Medulla oblongata (tissue), 1 donor: Measurements from ENCODE around the gene CTIF.
A peak's percentile ranks its signal among the peaks of the same experiment; 100 is the strongest.
"Not testable (repeated sequence)": the region's sequence is repeated elsewhere in the genome, so short reads cannot be mapped to it uniquely, and the experiment has no call there.

Source experiments
- DNase-seq: peaks from one replicate; pipeline ENCODE4 v3.0.0-alpha.2; 2015; ENCODE audit errors: extremely low spot score

CTIF gene

GRCh38 chr18:48706731-48707130 lies 167.9 kb downstream of the CTIF start:
- no peak for DNase-seq

DNA sequence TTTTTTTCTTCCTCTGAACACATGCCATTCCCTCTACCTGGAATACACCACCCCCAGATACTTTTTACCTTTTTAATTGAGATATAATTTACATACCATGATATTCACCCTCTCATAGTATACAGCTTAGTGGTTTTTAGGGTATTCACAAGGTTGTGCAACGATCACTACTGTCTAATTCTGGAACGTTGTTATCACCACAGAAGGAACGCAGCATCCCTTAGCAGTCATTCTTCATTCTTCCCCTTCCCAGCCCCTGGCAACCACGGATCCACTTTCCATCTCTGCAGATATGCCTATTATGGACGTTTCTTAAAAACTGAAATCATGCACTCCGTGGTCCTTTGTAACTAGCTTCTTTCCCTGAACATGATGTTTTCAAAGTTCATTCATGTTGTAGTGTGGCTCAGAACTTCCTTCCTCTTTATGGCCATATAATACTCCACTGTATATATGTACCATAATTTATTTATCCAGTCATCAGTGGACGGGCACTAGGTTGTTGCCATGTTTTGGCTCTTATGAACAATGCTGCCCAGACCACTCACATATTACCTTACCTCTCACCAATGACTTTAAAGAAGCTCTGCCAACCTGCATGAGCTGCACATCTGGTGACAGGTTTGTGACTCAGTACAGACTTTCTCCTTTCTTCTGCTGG lies 168.9 kb downstream of the CTIF start:
- no peak for DNase-seq

DNA sequence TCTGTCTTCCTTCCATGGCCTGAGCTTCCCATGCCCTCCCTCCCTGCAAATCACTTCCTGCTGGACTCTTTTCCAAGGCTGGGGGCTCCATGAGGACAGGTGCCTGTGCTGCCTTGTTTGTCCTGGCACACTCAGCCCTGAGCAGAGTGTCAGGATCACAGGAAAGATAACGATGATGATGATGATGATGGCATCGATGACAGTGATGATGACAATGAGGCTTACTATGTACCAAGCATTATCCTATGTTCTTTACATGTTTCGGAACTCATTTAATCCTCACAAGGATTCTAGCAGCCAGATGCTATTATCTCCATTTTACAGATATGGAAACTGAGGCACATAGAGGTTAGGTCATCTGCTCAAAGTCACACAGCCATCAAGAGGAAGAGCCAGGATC lies 170.0 kb downstream of the CTIF start:
- DNase-seq: no peak

DNA sequence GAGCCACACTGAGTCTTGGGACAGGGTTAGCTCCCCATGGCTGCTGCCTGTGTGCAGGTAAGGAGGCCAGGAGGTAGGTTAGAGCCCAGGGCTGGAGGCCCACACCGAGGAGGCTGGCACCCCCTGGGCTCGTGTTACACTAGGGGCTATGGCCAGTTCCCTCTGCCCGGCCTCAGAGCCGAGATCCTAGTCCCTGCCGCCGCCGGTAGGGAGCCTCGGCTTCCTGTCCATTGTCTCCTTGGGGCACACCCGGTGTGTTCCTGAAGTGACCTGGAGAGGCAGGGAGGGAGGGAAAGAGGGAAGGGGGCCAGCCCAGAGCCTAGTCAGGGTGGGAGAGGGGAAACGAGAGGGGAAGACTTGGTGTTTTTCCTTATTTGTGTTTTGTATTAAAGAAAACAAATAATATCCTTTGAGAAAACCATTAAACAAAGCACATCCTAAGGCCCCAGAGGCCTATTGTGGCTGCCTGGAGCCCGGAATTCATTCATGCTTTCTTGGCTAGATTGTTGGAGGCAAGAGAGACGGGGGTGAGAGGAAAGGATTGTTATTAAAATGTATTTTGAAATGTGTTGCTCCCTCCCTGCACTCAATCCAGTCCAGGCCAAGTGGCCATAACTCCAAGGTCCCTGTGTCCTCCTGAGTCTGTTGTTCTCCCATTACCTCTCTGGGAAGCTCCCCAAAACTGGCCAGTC lies 170.7 kb downstream of the CTIF start:
- no peak for DNase-seq

GRCh38 chr18:48711651-48712486 lies 173.0 kb downstream of the CTIF start:
- DNase-seq: peak; percentile 51

DNA sequence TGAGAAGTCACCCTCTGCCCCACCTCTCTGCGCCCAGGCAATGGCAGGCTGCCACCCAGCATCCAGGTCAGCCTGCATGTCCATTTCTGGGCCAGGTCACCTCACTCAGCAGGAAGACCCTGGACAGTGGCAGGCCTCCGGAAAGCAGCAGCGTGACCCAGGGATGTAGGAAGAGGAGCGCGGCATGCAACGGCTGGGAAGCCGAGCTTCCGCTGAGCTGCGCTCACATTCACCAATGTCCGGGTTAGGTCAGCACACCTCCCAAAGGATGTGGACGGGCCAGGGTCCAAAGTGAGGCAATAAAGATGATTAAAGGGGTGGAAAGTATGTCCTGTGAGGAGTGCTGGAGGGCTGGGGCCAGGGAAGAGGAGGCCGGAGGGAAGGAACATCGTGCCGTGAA lies 174.5 kb downstream of the CTIF start:
- no peak for DNase-seq

DNA sequence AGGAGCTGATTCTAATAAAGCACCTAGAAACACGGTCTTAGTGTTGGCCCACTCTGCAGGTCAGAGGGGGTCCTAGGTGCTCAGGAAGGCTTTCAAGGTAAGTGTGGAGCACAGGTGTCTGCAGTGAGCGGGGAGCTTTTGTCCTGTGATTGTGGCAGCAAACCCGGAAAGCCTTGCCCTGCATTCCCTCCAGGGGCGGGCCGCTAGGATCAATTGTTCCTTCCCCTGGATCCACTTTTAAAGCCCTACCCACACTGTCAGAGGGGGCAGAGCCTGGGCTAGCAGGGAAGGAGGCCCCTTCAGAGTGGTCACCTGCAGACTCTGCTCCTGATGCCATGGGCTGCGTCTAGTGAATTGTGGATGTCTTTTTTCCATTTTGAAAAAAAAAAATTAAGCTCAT lies 176.0 kb downstream of the CTIF start:
- no peak for DNase-seq

GRCh38 chr18:48715711-48716361 lies 177.0 kb downstream of the CTIF start:
- DNase-seq: peak; percentile 51

DNA sequence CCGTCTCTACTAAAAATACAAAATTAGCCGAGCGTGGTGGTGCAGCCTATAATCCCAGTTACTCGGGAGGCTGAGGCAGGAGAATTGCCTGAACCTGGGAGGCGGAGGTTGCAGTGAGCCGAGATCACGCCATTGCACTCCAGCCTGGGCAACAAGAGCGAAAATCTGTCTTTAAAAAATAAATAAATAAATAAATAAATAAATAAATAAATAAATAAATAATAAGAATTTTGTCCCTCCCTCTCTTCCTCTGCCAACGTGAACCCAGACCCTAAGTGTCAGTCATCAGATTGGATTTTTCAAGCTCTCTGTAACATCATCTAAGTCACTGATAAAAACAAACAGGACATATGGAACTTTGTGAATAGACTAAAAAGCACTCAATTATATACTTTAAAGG lies 178.4 kb downstream of the CTIF start:
- DNase-seq: not testable (repeated sequence)

- no peak for DNase-seq
These were observed 179.6 kb downstream of the CTIF start for GRCh38 chr18:48718251-48718959.

GRCh38 chr18:48719388-48719787 lies 180.6 kb downstream of the CTIF start:
- no peak for DNase-seq

DNA sequence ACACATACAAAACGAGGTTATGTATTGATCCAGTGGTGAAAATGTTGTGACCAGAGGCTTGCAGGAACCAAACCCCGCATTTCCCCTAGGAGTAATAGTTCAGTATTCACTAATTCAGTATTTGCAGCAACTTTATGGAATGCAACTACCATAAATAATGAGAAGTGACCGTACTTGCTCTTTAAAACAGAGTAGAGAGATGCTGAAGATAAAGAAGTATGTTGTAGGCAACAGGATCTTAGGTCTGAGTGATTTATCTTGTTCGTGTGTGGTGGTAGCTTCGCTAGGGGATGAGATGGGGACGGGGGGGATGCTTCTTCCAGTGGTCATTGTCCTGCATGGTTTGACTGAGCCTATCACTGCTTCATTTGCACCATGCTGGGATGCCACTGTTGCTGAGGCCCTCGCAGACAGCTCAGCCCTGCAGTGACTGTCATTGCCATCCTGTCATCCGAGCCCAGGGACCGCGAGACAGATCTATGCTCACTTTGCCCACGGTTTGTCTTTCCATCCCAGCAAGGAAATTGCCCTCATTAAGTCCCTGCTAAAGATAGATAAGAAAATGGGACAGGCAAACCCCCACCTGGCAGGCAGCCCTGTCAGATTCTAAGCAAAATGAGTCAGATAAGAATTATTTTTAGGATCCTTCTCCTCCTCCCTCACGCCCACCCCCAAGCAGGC lies 181.3 kb downstream of the CTIF start:
- DNase-seq: no peak

GRCh38 chr18:48720655-48721025 lies 181.8 kb downstream of the CTIF start:
- no peak for DNase-seq

DNA sequence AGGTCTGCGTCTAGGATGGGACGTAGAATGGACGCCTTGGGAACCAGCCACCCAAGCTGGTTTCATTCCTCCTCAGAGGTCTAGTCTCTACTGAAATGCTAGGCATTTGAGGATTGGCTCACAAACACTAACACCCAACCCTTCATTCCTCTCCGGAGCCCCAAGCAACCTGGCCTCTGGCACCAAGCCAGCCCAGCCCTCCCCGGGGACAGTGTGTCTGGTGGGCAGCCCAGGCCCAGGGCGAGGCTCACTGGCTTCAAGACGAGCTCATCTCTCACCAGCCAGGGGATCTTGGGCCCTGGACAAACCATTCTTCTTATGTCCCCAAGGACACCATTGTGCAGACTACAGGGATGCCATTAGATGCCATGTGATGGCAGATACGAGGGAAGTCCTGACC lies 182.5 kb downstream of the CTIF start:
- DNase-seq: no peak

DNA sequence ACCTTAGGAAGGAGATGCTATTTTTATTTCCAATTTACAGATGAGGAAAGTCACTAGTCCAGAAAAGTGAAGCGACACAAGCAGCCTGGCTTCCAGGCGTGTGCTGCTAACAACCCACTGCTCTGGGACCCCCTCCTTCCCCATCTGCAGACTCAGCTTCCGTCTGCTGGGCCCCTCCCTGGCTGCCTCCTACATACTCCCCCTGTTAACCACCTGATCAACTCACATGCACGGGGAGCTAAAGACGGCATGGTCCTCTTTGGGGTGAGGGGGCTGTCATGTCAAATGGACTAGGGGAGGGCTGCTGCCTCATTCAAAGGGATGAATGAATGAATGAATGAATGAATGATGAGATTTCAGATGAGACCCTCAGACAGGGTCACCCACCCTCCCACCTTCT lies 184.2 kb downstream of the CTIF start:
- no peak for DNase-seq

- DNase-seq: no peak
These were observed 185.0 kb downstream of the CTIF start for GRCh38 chr18:48723837-48724236.

DNA sequence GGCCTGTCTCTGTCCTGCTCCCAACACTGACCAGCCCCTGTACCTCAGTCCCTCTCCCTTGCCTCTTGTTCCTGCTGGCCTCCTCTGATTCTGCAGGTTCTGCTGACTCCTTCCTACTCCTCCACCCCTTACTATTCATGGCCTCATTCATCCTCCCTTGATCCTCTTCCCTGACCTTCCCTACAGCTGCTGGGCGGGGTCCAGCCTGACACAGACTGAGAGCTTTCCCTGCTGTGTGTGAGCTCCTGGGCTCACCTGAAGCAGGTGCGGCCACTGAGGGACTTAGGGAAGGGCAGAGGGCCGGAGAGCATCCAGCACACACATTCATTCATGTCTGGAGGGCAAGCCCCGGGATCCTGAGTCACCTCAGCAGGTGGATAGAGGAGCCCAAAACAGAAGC lies 185.6 kb downstream of the CTIF start:
- DNase-seq: no peak

DNA sequence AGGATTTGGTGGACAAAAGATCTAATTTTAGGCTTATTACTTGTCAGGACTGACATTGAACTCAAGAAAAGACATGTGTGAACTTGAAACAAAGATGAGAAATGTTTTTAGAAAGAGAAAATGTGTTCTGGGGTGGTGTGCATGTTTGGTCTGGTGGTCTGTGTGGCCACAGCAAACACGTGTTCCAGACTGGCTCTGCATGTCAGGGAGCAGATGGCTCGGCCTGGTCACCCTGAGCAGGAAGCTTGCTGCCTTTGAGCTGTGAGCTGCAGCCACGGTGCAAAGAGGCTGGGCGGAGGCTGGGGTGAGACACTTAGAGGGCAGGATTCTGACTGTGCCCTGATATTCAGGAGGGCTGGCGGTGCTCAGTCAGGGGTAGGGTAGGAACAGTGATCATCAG lies 186.1 kb downstream of the CTIF start:
- DNase-seq: no peak

DNA sequence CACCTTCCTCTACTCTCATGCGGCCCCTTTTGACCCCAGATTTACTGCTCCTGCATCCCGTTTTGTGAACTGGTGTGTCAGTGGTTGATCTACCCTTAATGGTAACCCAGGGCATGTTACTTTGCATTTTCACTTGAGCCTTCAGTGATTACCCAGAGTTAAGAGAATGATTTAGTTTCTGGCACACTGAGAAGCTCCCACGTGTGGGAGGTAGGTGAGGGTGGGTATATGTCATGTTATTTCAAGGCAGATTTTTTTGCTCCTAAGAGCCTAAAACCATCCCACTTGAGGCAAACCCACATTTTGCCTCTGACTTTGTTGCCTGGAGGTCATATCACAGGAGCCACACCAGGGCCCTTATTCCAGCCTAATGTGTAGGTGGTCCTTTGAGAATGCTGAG lies 186.7 kb downstream of the CTIF start:
- DNase-seq: no peak

DNA sequence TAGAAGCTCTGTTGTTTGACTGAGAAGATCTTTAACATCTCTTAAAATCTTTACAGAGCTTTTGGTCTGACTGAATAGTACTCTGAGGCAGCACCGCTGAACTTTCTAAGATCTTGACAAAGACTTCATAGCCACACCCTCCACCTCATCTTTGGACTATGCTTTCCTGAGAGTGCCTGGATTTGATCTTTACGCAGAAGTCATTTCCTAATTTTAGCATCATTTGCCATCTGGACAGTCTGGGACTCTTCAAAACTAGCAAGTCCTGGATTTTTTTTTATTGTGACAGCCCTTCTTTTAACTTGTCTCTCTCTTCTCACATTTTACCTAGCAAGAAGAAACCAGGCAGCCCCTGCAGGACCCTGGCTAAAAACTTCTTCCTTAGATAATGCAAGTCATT lies 188.8 kb downstream of the CTIF start:
- no peak for DNase-seq

DNA sequence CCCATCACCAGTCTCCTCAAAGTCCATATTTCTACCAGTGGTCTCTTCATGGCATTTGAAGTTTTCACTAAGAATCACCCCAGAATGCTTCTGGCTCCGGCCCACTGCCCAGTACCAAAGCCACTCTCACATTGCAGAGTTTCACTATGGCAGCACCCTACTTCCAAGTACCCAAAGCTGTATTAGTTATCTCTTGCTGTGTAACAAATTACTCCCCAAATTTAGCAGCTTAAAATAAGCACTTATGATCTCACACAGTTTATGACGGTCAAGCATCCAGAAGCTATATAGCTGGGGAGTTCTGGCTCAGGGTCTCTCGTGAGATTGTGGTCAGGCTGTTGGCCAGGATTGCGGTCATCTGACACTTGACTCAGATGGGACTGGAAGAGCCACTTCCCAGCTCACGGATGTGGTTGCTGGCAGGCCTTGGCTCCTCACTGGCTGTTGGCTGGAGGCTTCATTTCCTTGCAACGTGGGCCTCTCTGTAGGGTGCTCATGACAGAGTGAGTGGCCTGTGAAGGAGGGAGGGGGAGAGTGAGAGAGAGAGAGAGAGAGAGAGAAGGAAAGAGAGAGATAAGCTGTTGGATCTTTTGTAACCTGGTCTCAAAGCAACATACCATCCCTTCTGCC lies 189.5 kb downstream of the CTIF start:
- no peak for DNase-seq
